GM21786 (cell line): Measurements from ENCODE around the gene TPCN1.

Experiments used
- ATAC-seq: cut with Tn5 transposase; IDR thresholded peaks from one replicate; pipeline ENCODE4 v1.9.1; 2021; ENCODE audit not compliant: unreplicated experiment

Gene TPCN1

GRCh38 chr12:113239811-113240331 lies 18.6 kb downstream of the TPCN1 start:
- ATAC-seq, result no peak

- no peak for ATAC-seq
Measured at GRCh38 chr12:113240395-113240794, 19.1 kb downstream of the TPCN1 start.

GRCh38 chr12:113241191-113242025 lies 20.1 kb downstream of the TPCN1 start:
- no peak for ATAC-seq

- ATAC-seq, result no peak
Measured at GRCh38 chr12:113242026-113242418, 20.8 kb downstream of the TPCN1 start.

- ATAC-seq, result no peak
Measured at GRCh38 chr12:113242560-113242959, 21.3 kb downstream of the TPCN1 start.

GRCh38 chr12:113244047-113244460 lies 22.8 kb downstream of the TPCN1 start:
- no peak for ATAC-seq

- no peak for ATAC-seq
Measured at GRCh38 chr12:113244478-113244958, 23.3 kb downstream of the TPCN1 start.

- no peak for ATAC-seq
Measured at GRCh38 chr12:113245695-113246477, 24.6 kb downstream of the TPCN1 start.

GRCh38 chr12:113246478-113247122 lies 25.3 kb downstream of the TPCN1 start:
- ATAC-seq, result no peak

GRCh38 chr12:113247123-113248050 lies 26.1 kb downstream of the TPCN1 start:
- no peak for ATAC-seq

- no peak for ATAC-seq
Measured at GRCh38 chr12:113248051-113248825, 27.0 kb downstream of the TPCN1 start.

GRCh38 chr12:113248842-113249435 lies 27.7 kb downstream of the TPCN1 start:
- ATAC-seq, result no peak

- ATAC-seq, result no peak
Measured at GRCh38 chr12:113249546-113249945, 28.3 kb downstream of the TPCN1 start.

- no peak for ATAC-seq
Measured at GRCh38 chr12:113250045-113250444, 28.8 kb downstream of the TPCN1 start.

GRCh38 chr12:113251404-113252070 lies 30.3 kb downstream of the TPCN1 start:
- no peak for ATAC-seq

- ATAC-seq, result no peak
Measured at GRCh38 chr12:113252494-113252893, 31.2 kb downstream of the TPCN1 start.

GRCh38 chr12:113253532-113254285 lies 32.4 kb downstream of the TPCN1 start:
- no peak for ATAC-seq

- ATAC-seq, result no peak
Measured at GRCh38 chr12:113254298-113254697, 33.0 kb downstream of the TPCN1 start.
